Mesenteric fat pad (tissue), 1 donor: Measurements from ENCODE around the gene ASS1. TPM values are rescaled to one million over a fixed set of nuclear protein-coding genes. Genes with fewer than 3 reads are reported as not detected.

Experiments used
- DNase-seq: peaks from one replicate; pipeline ENCODE4 v3.0.0-alpha.2; 2020; ENCODE audit warnings: low spot score
- total RNA-seq: library from RNA; stranded (reverse); fragmentation: NEBNext Ultra II Directional; extraction: Animal tissue kit (Norgen Biotek cat#: 25700); gene quantifications from one replicate; pipeline ENCODE4 v1.2.1, GENCODE V29; 2021
- donor health status: DM: yes; HTN: yes; CAD: no.

ASS1 gene
- total RNA-seq, 1 donor from 2014 or later, result 304 TPM

- DNase-seq, result no peak
Measured at GRCh38 chr9:130452835-130453234, 8.1 kb downstream of the ASS1 start.

- no peak for DNase-seq
Measured at GRCh38 chr9:130453487-130453886, 8.7 kb downstream of the ASS1 start.

GRCh38 chr9:130454096-130454811 lies 9.5 kb downstream of the ASS1 start:
- no peak for DNase-seq

- DNase-seq, result no peak
Measured at GRCh38 chr9:130454812-130455325, 10.1 kb downstream of the ASS1 start.

- no peak for DNase-seq
Measured at GRCh38 chr9:130458027-130458803, 13.5 kb downstream of the ASS1 start.

GRCh38 chr9:130458804-130459067 lies 14.0 kb downstream of the ASS1 start:
- no peak for DNase-seq

- DNase-seq, result no peak
Measured at GRCh38 chr9:130459151-130459550, 14.4 kb downstream of the ASS1 start.

- DNase-seq, result no peak
Measured at GRCh38 chr9:130459941-130460669, 15.3 kb downstream of the ASS1 start.

- DNase-seq, result no peak
Measured at GRCh38 chr9:130461218-130461630, 16.5 kb downstream of the ASS1 start.

GRCh38 chr9:130461731-130462130 lies 17.0 kb downstream of the ASS1 start:
- DNase-seq, result no peak

- DNase-seq, result no peak
Measured at GRCh38 chr9:130462685-130463540, 18.2 kb downstream of the ASS1 start.

- DNase-seq, result no peak
Measured at GRCh38 chr9:130463763-130464745, 19.3 kb downstream of the ASS1 start.

GRCh38 chr9:130465383-130466096 lies 20.8 kb downstream of the ASS1 start:
- no peak for DNase-seq

GRCh38 chr9:130466537-130467217 lies 21.9 kb downstream of the ASS1 start:
- no peak for DNase-seq

GRCh38 chr9:130467316-130467715 lies 22.6 kb downstream of the ASS1 start:
- no peak for DNase-seq

GRCh38 chr9:130468566-130468965 lies 23.8 kb downstream of the ASS1 start:
- DNase-seq, result no peak

- DNase-seq, result no peak
Measured at GRCh38 chr9:130470269-130470668, 25.5 kb downstream of the ASS1 start.

- no peak for DNase-seq
Measured at GRCh38 chr9:130470950-130471349, 26.2 kb downstream of the ASS1 start.
